OCI-LY3 (cell line): ENCODE results near the gene TUBGCP6.

Experiments
- H2AFZ ChIP-seq: fragments of 200-600, 300-600 bp; shearing (Covaris generic); 2 replicates; pipeline ENCODE4 v1.6.0; 2014; ENCODE audit warnings: antibody characterized with exemption, low read depth, low read length
- H3K27ac ChIP-seq: fragments of 200-600, 300-600 bp; sonication (generic); 2 replicates; pipeline ENCODE4 v1.5.1; 2014; ENCODE audit warnings: mild to moderate bottlenecking, low read length, moderate library complexity, mixed read lengths
- H3K27me3 ChIP-seq: fragments of 200-600, 300-600 bp; sonication (generic); 2 replicates; pipeline ENCODE4 v1.6.1; 2014; ENCODE audit warnings: low read depth, low read length, mixed read lengths
- H3K36me3 ChIP-seq: fragments of 200-600, 300-600 bp; sonication (generic); replicated peaks from 2 replicates; pipeline ENCODE3; 2014; ENCODE audit warnings: low read depth, low read length, mixed read lengths
- H3K4me1 ChIP-seq: fragments of 300-600, 200-600 bp; sonication (generic); 2 replicates; pipeline ENCODE4 v1.6.1; 2014; ENCODE audit warnings: low read length, mixed read lengths
- H3K4me2 ChIP-seq: fragments of 200-600, 300-600 bp; sonication (generic); 2 replicates; pipeline ENCODE4 v1.6.1; 2014; ENCODE audit warnings: low read length, mixed read lengths
- H3K4me3 ChIP-seq: fragments of 300-600, 200-600 bp; sonication (generic); 2 replicates; pipeline ENCODE4 v1.5.1; 2014; ENCODE audit warnings: antibody characterized with exemption, mild to moderate bottlenecking, low read length, moderate library complexity
- H3K79me2 ChIP-seq: fragments of 300-600, 200-600 bp; shearing (Covaris generic); 2 replicates; pipeline ENCODE4 v1.6.1; 2014; ENCODE audit warnings: mild to moderate bottlenecking, low read length, mixed read lengths
- H3K9ac ChIP-seq: fragments of 300-600, 200-600 bp; shearing (Covaris generic); 2 replicates; pipeline ENCODE4 v1.6.0; 2014; ENCODE audit warnings: mild to moderate bottlenecking, low read length, moderate library complexity
- H3K9me3 ChIP-seq: fragments of 200-600, 300-600 bp; shearing (Covaris generic); 2 replicates; pipeline ENCODE4 v1.6.1; 2014; ENCODE audit warnings: low read length, mixed read lengths; ENCODE audit not compliant: insufficient read depth
- H4K20me1 ChIP-seq: fragments of 200-600, 300-600 bp; sonication (generic); 2 replicates; pipeline ENCODE4 v1.6.1; 2016; ENCODE audit warnings: low read length, mixed read lengths; ENCODE audit not compliant: insufficient read depth
- CTCF ChIP-seq: fragments of 200-600, 300-600 bp; sonication (generic); IDR thresholded peaks from 2 replicates; pipeline ENCODE4 v1.5.1; 2014; ENCODE audit warnings: antibody characterized with exemption, low read length, low read depth
- EZH2phosphoT487 ChIP-seq: fragments of 200-600 bp; shearing (Covaris generic); IDR thresholded peaks from 2 replicates; pipeline ENCODE4 v1.6.1; 2018; ENCODE audit warnings: antibody characterized with exemption, mixed run types, low read depth

The TUBGCP6 gene

GRCh38 chr22:50292643-50293440, 48.0 kb upstream of the TUBGCP6 start:
- Histone ChIP-seq H3K27ac (no peak overlapping the region), H3K4me2 (peak overlapping the region; percentile 79), H3K4me1 (peaks cover 32% of the 10 kb centered on the region), H4K20me1 (peaks cover 59% of the 10 kb centered on the region), H3K27me3 (no peaks in the 10 kb centered on the region), H3K9me3 (no peaks in the 10 kb centered on the region), H3K4me3 (peak overlapping the region; percentile 66), H2AFZ (no peak overlapping the region), H3K79me2 (peaks cover 59% of the 10 kb centered on the region), H3K36me3 (no peaks in the 10 kb centered on the region), H3K9ac (peak overlapping the region; percentile 31)
- TF ChIP-seq EZH2phosphoT487 (no peak), CTCF (no peak)

- Histone ChIP-seq H3K36me3 (no peaks in the 10 kb centered on the region), H3K4me1 (peaks cover 32% of the 10 kb centered on the region), H3K9me3 (no peaks in the 10 kb centered on the region), H3K27me3 (no peaks in the 10 kb centered on the region), H3K9ac (no peak overlapping the region), H3K27ac (no peak overlapping the region), H3K79me2 (peaks cover 36% of the 10 kb centered on the region), H4K20me1 (peaks cover 42% of the 10 kb centered on the region), H3K4me3 (no peak overlapping the region), H3K4me2 (no peak overlapping the region), H2AFZ (no peak overlapping the region)
- no peak for TF ChIP-seq CTCF
- no peak for TF ChIP-seq EZH2phosphoT487
Observed at GRCh38 chr22:50289942-50290630, 45.3 kb upstream of the TUBGCP6 start.

- H3K4me2 ChIP-seq: no peak overlapping the region
- H4K20me1 ChIP-seq: peaks cover 36% of the 10 kb centered on the region
- no peaks in the 10 kb centered on the region for H3K36me3 ChIP-seq
- H3K27me3 ChIP-seq: no peaks in the 10 kb centered on the region
- no peak overlapping the region for H3K9ac ChIP-seq
- no peak overlapping the region for H3K4me3 ChIP-seq
- no peak overlapping the region for H3K27ac ChIP-seq
- H2AFZ ChIP-seq: no peak overlapping the region
- TF ChIP-seq CTCF: no peak
- no peak for TF ChIP-seq EZH2phosphoT487
- H3K79me2 ChIP-seq: peaks cover 29% of the 10 kb centered on the region
- H3K9me3 ChIP-seq: no peaks in the 10 kb centered on the region
- H3K4me1 ChIP-seq: peaks cover 27% of the 10 kb centered on the region
Observed at GRCh38 chr22:50289151-50289941, 44.5 kb upstream of the TUBGCP6 start.

- no peaks in the 10 kb centered on the region for H3K36me3 ChIP-seq
- no peak overlapping the region for H3K4me3 ChIP-seq
- H3K4me2 ChIP-seq: no peak overlapping the region
- H4K20me1 ChIP-seq: peaks cover 21% of the 10 kb centered on the region
- H3K9ac ChIP-seq: no peak overlapping the region
- no peaks in the 10 kb centered on the region for H3K27me3 ChIP-seq
- no peaks in the 10 kb centered on the region for H3K9me3 ChIP-seq
- peaks cover 11% of the 10 kb centered on the region for H3K4me1 ChIP-seq
- H3K79me2 ChIP-seq: peaks cover 13% of the 10 kb centered on the region; the same call in 1 of the 2 replicates
- H2AFZ ChIP-seq: no peak overlapping the region
- no peak overlapping the region for H3K27ac ChIP-seq
- TF ChIP-seq EZH2phosphoT487: no peak
- TF ChIP-seq CTCF: no peak
Observed at GRCh38 chr22:50287731-50288130, 42.9 kb upstream of the TUBGCP6 start.
